Activated T-cell treated with anti-CD3 and anti-CD28 coated beads for 24 hours (primary cell): Measurements from ENCODE around the gene SMIM14.
"Not testable (repeated sequence)": the region's sequence is repeated elsewhere in the genome, so short reads cannot be mapped to it uniquely, and the experiment has no call there.

ENCODE experiments used
- DNase-seq: peaks from one replicate; pipeline ENCODE4 v3.0.0-alpha.2; 2020; ENCODE audit warnings: low read depth

Gene SMIM14

DNA sequence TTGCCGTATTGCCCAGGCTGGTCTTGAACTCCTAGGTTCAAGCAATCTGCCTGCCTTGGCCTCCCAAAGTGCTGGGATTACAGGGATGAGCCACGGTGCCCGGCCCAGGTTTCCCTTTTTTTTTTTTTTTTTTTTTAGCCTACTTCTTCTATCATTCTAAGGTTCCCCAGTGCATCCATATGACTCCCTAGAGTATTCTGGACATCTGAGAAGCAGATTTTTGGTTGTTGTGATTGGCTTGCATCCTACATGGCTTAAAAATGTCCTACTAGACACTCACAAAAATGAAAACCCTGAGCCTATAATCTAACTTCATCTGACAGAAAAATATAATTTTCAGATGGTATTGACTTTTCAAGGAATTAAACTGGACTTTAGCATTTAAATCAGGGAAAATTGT is 41.7 kb downstream of the SMIM14 start:
- no peak for DNase-seq

DNA sequence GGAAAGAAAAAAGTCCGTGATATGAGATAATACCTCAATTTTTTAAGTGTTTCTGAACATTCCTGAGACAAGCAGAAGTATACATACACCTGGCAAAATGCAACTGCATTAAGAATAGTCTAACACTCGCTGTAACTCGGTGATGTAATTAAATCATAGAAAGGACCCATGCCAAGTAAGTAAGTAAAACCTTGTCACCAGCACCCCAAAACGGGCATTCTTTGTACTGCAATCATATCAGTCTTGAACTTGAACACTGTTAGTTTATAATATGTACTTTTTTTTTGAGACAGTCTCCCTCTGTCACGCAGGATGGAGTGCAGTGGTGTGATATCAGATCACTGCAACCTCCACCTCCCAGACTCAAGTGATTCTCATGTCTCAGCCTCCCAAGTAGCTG is 47.4 kb downstream of the SMIM14 start:
- DNase-seq, result no peak

DNA sequence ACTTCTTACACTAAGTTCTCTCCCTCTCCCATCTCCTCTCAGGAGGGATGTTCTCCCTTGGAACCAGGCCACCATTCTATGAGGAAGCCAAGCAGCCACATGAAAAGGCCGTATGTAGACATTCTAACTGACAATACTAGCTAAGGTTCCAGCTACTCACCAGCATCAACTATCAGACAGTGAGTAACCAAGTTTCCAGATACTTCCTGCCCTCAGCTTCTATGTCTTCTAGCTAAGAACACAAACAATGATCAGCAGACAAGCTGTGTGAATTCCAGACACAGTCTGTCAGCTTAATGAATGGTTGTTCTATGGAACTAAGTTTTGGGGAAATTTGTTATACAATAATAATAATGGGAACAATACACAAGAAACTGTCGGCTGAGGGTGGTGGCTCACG is 50.8 kb downstream of the SMIM14 start:
- DNase-seq, result no peak

DNA sequence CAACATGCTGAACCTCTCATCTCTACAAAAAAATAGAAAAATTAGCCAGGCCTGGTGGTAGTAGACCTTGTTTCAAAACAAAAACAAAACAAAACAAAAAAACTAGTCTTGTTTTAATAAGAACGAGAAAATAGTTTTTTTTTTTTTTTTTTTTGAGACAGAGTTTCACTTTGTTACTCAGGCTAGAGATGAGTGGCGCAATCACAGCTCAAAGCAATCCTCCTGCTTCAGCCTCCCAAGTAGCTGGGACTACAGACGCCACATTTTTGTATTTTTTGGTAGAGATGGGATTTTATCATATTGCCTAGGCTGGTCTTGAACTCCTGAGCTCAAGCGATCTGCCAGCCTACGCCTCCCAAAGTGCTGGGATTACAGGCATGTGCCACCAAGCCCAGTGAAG is 63.7 kb downstream of the SMIM14 start:
- DNase-seq, result no peak

DNA sequence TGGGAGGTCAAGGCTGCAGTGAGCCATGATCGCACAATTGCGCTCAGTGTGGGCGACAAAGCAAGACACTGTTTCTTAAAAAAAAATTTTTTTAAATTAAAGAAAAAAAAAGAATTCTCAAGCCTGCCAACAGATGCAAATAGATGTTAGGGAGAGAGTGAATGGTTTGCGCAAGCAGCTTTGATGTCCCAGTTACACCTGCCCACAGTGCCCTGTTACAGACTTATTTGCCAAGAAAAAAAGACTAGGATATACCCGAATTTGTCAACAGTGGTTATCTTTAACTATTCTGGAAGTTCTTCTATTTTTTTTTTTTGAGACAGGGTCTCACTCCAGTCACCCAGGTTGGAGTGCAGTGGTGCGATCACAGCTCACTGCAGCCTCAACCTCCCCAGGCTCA is 67.2 kb downstream of the SMIM14 start:
- no peak for DNase-seq

DNA sequence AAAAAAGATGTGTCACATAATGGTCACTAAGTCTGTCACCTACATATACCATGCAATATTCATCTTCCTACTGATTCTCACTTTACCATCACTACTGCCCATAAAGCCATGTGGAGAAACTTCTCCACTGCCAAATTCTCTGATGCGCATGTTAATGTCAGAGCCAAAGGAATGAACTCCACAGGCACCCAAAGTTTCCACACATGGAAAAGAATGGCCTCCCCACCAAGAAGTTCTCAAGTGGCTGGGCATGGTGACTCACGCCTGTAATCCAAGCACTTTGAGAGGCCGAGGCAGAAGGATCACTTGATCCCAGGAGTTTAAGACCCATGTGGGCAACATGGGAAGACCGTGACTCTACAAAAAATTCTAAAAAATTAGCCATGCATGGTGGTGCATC is 67.6 kb downstream of the SMIM14 start:
- DNase-seq, result no peak

DNA sequence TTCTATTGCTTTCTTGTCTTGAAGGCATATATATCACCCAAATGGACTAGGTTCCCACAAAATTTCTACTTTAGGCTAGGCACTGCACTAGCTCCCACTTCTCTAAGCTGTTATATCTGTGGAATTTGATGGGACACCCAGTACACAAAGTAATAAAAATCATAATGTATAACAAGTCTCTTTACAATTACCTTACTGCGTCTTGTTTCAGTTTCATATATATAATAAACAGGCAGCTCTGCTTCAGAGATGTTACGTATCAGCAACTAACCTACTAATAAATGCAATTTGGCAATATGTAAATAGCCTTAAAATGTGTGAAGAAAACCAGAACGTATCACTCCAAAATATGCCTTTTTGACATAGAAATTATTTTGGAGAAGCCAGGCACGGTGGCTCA is 69.5 kb downstream of the SMIM14 start:
- DNase-seq, result no peak

DNA sequence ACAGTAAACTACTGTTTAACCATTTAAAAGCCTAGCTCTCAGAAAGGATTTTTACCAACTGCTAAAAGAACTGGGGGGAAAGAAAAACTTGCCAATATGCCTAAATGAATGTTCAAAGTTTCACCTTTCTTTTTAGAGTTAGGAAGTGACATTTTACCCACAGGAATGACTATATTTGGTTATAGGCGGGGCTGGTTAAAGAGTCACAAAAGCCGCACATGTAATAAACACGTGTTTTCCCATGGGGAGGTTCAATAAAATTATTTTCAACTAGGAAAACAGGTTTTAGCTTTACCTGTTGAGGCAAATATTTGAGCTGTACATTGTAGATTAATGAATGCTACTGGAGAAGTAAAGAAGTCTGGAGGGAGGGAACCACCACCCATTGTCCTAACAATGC is 69.9 kb downstream of the SMIM14 start:
- DNase-seq, result no peak

DNA sequence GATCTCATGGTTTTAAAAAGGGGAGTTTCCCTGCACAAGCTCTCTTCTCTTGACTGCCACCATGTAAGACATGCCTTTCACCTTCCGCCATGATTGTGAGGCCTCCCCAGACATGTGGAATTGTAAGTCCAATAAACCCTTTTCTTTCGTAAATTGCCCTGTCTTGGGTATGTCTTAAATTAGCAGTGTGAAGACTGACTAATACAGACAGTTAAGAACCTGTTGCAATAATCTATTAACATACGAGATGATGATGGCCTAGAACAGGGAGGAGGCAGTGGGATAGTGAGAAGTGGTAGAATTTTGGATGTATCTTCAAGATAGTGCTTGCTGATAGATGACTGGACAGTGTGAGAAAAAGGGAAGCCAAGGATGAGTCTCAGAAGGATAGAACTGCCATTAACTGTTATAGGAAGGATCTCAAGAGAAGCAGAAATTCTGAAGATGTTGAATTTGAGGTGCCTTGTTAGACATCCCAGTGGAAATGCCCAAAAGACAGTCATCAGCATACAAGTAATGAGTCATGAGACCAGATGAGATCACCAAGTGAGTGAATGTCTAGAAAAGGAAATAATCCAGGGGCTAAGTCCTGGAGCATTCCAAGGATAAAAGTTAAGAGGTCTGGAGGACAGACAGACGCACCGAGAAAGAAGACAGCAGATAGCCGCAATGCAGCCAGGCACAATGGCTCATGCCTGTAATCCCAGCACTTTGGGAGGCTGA is 72.6 kb downstream of the SMIM14 start:
- DNase-seq, result no peak

DNA sequence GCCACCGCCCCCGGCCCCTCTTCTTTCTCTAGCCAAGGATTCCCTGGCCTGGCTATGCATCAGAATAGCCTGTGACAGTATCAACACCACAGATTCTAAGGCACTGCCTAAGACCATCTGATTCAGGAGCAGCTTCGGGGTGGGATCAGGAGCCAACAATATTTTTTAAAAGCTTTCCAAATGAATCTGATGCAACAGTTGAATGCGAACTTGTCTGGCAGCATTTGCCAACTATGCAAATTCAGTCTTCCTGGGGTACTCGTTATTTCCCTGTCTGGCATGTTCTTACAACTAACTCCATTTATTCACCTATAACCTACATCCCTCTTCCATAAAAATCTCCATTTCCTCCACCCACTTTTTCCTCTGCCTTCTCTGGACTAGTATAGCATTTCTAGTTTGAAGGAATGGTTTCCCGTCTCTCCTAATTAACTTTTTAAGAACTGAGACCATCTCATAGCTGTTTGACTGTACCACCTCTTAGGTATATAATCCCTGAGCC is 75.3 kb downstream of the SMIM14 start:
- DNase-seq, result no peak

DNA sequence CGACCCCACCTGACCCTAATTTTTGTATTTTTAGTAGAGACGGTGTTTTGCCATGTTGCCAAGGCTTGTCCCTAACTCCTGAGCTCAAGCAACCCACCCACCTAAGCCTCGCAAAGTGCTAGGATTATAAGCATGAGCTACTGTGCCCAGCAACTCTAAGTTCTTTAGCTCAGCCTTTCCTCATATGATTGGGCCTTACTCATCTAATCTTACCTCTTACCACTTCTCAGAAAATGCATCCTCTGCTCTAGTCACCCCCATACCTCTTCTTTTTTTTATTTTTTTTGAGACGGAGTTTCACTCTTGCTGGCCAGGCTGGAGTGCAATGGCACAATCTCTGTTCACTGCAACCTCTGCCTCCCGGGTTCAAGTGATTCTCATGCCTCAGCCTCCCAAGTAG is 75.9 kb downstream of the SMIM14 start:
- no peak for DNase-seq

DNA sequence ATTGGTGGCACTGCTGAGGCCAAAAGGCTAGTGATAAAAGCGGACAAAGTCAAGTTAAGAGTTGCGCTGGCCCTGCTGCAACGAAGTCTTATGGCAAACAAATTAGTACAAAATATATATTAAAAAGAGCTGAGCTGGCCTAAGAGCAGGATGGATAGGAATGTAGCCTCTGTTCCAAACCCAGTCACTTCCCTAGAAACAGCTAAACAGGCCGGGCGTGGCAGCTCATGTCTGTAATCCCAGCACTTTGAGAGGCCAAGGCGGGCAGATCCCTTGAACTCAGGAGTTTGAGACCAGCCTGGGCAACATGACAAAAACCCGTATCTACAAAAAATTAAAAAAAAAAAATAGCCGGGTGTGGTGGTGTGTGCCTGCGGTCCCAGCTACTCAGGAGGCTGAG is 79.0 kb downstream of the SMIM14 start:
- DNase-seq, result no peak

DNA sequence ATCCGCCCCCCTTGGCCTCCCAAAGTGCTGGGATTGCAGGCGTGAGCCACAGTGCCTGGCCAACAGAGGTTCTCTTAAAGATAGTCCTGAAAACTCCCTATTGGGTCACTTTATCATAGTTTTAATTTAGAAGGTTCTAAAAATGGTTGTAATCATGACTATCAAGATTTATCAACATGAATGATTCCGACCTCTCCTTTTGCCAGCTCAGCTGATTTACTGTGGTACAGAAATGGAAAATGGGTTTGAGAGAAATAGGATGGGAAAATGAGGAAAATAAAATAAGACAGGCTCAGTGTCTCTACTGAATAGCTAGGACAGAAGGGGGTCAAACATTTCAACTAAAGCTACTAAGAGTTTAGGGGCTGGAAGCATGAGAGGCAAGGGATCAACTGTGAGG is 83.2 kb downstream of the SMIM14 start:
- no peak for DNase-seq

DNA sequence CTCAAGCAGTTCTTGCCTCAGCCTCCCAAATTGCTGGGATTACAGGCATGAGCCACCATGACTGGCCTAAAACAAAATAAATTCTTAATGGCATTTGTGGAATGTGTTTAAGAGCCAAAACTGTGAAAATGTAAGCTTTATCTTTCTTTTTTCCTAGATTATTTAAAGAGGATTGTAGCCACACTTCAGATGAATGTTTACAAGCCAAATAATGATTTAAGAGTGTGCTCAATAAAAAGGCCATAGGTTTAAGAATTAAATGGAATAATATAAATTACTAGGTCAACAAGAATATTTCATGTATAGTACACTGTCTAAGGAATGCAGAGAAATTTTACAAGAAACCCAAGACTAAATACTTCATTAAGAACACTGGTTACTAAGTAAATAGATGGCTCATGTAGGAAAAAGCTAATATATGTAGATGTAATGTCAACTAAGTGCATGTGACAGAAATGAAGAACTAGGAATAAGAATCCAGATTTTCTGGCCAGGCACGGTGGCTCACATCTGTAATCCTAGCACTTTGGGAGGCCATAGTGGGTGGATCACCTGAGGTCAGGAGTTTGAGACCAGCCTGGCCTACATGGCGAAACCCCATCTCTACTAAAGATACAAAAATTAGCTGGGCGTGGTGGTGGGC is 90.1 kb downstream of the SMIM14 start:
- DNase-seq, result no peak

DNA sequence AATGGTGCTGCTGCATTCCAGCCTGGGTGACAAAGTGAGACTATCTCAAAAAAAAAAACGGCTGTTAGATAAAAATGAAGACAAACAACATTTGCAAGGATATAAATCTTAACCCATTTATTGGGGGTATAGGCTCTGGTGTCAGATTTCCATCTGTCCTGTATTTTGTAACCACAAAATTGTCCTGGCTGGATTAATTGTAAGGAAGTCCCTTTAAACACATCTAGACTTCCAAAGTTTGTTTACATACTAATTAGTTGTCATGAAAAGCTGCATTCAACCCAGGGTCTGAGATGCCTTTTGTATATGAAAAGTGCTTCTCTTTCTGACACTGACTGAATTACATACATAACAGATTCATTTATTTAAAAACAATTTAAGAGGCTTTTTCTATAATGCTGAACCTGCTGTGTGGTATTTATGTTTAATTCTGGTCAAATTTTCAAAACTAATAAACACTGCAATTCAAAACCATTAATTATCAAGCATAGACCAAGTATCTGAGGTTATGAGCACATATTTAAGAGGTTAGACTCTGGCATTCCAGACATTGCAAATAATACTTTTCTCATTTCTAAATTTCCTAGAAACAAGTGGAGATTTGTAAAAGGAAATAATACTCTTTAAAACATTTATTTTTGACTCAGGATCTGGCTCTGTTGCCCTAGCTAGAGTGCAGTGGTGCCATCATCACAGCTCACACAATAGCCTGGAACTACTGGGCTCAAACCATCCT is 93.9 kb downstream of the SMIM14 start:
- DNase-seq, result no peak

DNA sequence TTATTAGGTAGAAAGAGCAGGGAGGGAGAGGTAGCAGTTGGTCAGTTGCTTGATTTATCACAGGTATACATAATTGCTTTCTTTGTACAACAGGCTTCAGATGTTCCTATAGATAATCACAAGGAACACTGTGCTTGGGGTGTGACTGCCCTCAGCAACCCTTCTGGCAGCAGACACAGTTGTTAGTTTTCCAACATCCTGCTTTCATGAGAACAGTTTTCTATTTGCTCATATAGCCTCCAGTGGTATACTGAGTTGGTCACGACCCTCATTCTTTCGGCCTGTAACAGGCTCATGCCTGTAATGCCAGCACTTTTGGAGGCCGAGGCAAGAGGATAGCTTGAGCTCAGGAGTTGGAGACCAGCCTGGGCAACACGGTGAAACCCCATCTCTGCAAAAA is 94.6 kb downstream of the SMIM14 start:
- not testable (repeated sequence) for DNase-seq

DNA sequence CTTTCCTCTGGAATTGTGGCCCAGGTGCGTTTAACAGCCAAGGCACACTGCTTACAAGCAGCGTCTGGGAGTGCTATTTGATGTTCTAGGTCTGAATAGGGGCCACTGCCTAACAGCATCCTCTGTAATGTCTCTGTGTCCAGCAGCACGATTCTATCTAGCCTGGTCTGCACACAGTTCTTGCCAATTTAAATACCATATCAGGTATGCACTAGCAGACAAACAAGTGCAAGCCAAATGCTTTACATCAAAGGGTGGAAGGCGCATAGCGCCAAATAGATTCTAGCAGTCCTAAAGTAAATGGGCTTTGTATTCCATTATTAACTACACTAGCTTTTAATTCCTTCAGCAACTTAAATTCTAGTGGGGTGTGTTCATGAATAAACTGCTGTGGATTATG is 95.6 kb downstream of the SMIM14 start:
- DNase-seq, result no peak

DNA sequence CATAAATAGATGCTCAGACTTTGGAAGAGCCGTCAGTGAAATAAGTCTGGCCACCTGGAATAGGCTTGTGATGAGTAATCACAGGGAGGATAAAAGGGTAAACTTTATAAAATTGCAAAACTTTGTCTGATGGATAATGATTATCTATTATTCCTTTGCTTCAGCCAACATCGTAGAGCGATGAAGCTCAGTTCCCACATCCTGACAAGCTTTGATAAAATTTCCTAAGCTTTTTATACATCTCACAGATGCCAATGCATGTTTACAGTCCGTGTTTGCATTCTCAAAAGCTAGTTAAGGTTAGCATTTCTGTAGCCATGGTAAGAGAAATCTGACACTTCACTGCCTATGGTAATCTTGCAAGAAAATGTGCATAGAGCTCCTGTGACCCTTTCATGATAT is 96.1 kb downstream of the SMIM14 start:
- no peak for DNase-seq

DNA sequence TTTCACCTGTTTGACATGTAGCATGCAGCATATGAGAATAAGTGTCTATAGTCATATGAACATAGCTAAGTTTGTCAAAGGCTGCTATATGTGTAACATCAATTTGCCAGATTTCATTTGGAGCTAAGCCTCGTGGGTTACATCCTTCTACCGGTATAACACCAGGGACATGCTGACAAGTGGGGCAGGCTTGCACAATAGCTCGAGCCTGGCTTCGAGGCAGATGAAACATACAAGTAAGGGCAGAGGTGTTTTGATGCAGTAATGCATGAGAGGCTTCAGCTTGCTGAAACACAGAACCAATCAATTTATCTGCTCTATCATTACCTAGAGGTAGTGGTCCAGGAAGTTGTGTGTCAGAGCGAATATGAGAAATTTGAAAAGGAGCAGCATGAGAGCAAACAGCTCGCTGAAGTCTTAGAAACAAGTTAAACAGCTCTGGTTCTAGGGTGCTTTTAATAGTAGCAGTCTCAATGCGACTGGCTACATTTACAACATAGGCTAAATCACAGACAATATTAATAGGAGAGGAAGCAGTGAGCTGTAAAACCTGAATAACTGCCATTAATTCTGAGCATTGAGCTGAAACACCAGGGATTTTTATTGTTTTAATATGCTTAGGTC is 96.6 kb downstream of the SMIM14 start:
- DNase-seq, result no peak

DNA sequence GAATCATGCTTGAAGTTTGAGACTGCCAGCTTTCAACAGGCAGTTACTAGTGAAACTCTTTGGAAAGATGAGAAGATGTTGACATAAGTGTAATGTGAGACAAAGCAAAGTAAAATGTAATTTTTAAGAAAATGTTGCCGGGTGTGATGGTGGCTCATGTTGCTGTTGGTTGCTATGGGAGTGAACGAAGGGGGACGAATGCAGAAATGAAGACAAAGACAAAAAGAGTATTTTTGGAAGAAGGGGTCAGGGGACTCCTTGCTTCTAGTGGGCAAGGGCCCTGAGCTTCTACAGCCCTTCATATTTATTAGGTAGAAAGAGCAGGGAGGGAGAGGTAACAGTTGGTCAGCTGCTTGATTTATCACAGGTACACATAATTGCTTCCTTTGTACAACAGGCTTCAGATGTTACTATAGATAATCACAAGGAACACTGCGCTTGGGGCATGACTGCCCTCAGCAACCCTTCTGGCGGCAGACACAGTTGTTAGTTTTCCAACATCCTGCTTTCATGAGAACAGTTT is 99.5 kb downstream of the SMIM14 start:
- DNase-seq, result no peak

DNA sequence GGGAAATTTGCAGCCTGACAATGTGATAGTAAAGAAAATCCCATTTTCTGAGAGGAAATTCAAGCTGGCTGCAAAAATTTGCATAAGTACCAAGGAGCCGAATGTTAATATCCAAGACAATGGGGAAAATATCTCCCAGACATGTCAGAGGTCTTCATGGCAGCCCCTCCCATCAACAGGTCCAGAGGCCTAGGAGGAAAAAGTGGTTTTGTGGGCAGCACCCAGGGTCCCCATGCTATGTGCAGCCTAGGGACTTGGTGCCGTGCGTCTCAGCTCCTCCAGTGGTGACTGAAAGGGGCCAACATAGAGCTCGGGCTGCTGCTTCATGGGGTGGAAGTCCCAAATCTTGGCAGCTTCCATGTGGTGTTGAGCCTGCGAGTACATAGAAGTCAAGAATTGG is 105.1 kb downstream of the SMIM14 start:
- DNase-seq, result no peak

DNA sequence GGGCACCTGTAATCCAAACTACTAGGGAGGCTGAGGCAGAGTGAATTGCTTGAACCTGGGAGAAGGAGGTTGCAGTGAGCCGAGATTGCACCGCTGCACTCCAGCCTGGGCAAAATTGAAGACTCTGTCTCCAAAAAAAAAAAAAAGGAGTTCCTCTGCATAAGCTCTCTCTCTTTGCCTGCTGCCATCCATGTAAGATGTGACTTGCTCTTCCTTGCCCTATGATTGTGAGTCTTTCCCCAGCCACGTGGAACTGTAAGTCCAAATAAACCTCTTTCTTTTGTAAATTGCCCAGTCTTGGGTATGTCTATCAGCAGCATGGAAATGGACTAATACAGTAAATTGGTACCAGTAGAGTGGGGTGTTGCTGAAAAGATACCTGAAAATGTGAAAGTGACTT is 106.4 kb downstream of the SMIM14 start:
- DNase-seq, result not testable (repeated sequence)

DNA sequence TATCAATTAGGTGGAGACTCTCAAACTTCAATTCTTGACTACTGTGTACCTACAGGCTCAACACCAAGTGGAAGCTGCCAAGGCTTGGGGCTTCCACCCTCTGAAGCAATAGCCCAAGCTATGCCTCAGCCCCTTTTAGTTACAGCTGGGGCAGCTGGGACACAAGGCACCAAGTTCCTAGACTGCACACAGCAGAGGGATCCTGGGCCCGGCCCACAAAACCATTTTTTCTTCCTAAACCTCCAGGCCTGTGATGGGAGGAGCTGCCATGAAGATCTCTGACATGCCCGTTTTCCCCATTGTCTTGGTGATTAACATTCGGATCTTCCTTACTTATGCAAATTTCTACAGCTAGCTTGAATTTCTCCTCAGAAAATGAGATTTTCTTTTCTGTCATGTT is 108.0 kb downstream of the SMIM14 start:
- no peak for DNase-seq
